H1 (cell line): Measurements from ENCODE around the gene YOD1.

ENCODE experiments used
- CREB1 ChIP-seq: IDR thresholded peaks from 2 replicates; pipeline ENCODE4 v1.6.1; 2012; ENCODE audit warnings: inconsistent platforms
- CTCF ChIP-seq, 3 experiments: IDR thresholded peaks; 1 replicate in 2 of 3; 2 replicates in 1 of 3; pipeline versions ENCODE4 v1.5.1 to v1.6.1; 2011; ENCODE audit warnings: low read length in 3 of 3, mild to moderate bottlenecking in 3 of 3, inconsistent platforms in 2 of 3, low read depth in 1 of 3, moderate library complexity in 1 of 3; ENCODE audit not compliant: insufficient read depth in 1 of 3; ENCODE audit errors: control extremely low read depth in 1 of 3
- JUN ChIP-seq: IDR thresholded peaks from 2 replicates; pipeline ENCODE4 v1.6.1; 2011; ENCODE audit warnings: low read depth, mild to moderate bottlenecking, improper control_type of control experiment, low read length
- POLR2A ChIP-seq, 2 experiments: IDR thresholded peaks; 1 replicate in 1 of 2; 2 replicates in 1 of 2; pipeline ENCODE4 v1.6.1; 2011; ENCODE audit warnings: low read depth in 2 of 2, low read length in 2 of 2, mild to moderate bottlenecking in 2 of 2; ENCODE audit errors: control extremely low read depth in 1 of 2
- SP4 ChIP-seq: IDR thresholded peaks from 2 replicates; pipeline ENCODE4 v1.6.1; 2012; ENCODE audit warnings: low read length, inconsistent platforms
- USF2 ChIP-seq: IDR thresholded peaks from 2 replicates; pipeline ENCODE4 v1.6.1; 2011; ENCODE audit warnings: low read length, improper control_type of control experiment

- no peak for TF ChIP-seq USF2
- no peak for TF ChIP-seq JUN
- no peak for TF ChIP-seq CTCF (IDR thresholded peaks at IDR 0.05; ENCODE audit: control extremely low read depth in 1 of 3, insufficient read depth in 1 of 3, low read depth in 1 of 3, low read length in 3 of 3)
- no peak for TF ChIP-seq POLR2A (IDR thresholded peaks at IDR 0.05; ENCODE audit: control extremely low read depth in 1 of 2, low read depth in 2 of 2, low read length in 2 of 2)
- no peak for TF ChIP-seq SP4
- TF ChIP-seq CREB1, result no peak
Measured at GRCh38 chr1:207018707-207019106, 32.3 kb downstream of the YOD1 start.
